Smooth muscle cell (in vitro differentiated cells): ENCODE measurements around the gene SUN5. TPM values are rescaled to one million over a fixed set of nuclear protein-coding genes. Genes with fewer than 3 reads are reported as not detected.
"Not testable (repeated sequence)": the region's sequence is repeated elsewhere in the genome, so short reads cannot be mapped to it uniquely, and the experiment has no call there.

Experiments used
- DNase-seq: peaks from one replicate; lab custom pipeline; 2025; ENCODE audit not compliant: unreplicated experiment; lab: John Stamatoyannopoulos, UW
- H2AFZ ChIP-seq: fragments of 200-600 bp; sonication (generic); 2 replicates; pipeline ENCODE4 v1.6.0; 2016; ENCODE audit warnings: antibody characterized with exemption, low read depth, mild to moderate bottlenecking
- H3F3A ChIP-seq: fragments of 200-600 bp; sonication (generic); 2 replicates; pipeline ENCODE4 v1.6.0; 2017; ENCODE audit warnings: antibody characterized with exemption, low read depth
- H3K27ac ChIP-seq: fragments of 200-600 bp; sonication (generic); 2 replicates; pipeline ENCODE4 v1.5.1; 2016; ENCODE audit warnings: low read depth, mild to moderate bottlenecking
- H3K27me3 ChIP-seq: fragments of 200-600 bp; sonication (generic); 2 replicates; pipeline ENCODE4 v1.6.1; 2016; ENCODE audit warnings: low read depth, mild to moderate bottlenecking
- H3K36me3 ChIP-seq: fragments of 200-600 bp; sonication (generic); 2 replicates; pipeline ENCODE4 v1.5.1; 2016; ENCODE audit warnings: low read depth
- H3K4me1 ChIP-seq: fragments of 200-600 bp; sonication (generic); 2 replicates; pipeline ENCODE4 v1.5.1; 2016; ENCODE audit warnings: low read depth
- H3K4me2 ChIP-seq: fragments of 200-600 bp; sonication (generic); 2 replicates; pipeline ENCODE4 v1.6.0; 2016; ENCODE audit warnings: mild to moderate bottlenecking
- H3K4me3 ChIP-seq: fragments of 200-600 bp; sonication (generic); 2 replicates; pipeline ENCODE4 v1.5.1; 2016; ENCODE audit warnings: mild to moderate bottlenecking
- H3K79me2 ChIP-seq: fragments of 200-600 bp; sonication (generic); 2 replicates; pipeline ENCODE4 v1.6.0; 2016; ENCODE audit warnings: low read depth, mild to moderate bottlenecking
- H3K9ac ChIP-seq: fragments of 200-600 bp; sonication (generic); 2 replicates; pipeline ENCODE4 v1.6.0; 2016; ENCODE audit warnings: low read depth
- H3K9me3 ChIP-seq: fragments of 200-600 bp; sonication (generic); replicated peaks from 2 replicates; pipeline ENCODE4 v1.5.1; 2016; ENCODE audit warnings: low read depth
- H4K20me1 ChIP-seq: fragments of 200-600 bp; sonication (generic); 2 replicates; pipeline ENCODE4 v1.6.0; 2016; ENCODE audit warnings: low read depth
- WGBS: methylation state at CpG from one replicate; pipeline ENCODE4 v1.1.7; 2016; ENCODE audit warnings: low lambda C conversion rate; 5-methylcytosine and 5-hydroxymethylcytosine counted together
- polyA plus RNA-seq: library from polyadenylated mRNA; unstranded; fragments of >200 nt; fragmentation: Nextera tagmentation; extraction: Ambion mirVana; gene quantifications from 2 replicates; pipeline ENCODE4 v1.2.1, GENCODE V29; 2016
- total RNA-seq: library from RNA; depleted of rRNA; stranded (reverse); fragments of >200 nt; gene quantifications from 2 replicates; pipeline ENCODE4 v1.2.3, GENCODE V29; 2014
- TF ChIP-seq, protein P1 (sequence below): fragments of 200-600 bp; sonication (generic); IDR thresholded peaks from 2 replicates; pipeline ENCODE4 v1.5.1; 2017; ENCODE audit warnings: borderline replicate concordance, mild to moderate bottlenecking, antibody characterized with exemption; ENCODE audit not compliant: insufficient read depth, poor library complexity, severe bottlenecking

Gene SUN5
- total and polyA plus RNA-seq, 2 experiments from 2014 or later = not detected

DNA sequence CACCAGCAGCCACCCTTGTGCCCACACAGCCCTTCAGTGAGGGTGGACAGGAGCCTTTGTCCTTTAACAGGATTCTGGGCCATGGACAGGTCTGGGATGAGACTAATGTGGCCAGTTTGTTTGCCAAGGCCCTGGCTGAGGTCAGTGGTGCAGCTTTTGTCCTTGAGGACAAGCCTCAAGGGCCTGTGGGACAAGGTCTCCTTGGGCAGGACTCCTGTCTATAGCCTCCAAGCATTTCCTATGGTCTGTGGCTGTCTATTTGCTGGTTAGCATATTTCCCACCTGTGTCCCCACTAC, 44.1 kb downstream of the SUN5 start:
- Histone ChIP-seq H3K4me1 (no peaks in the 10 kb centered on the region), H3K27me3 (no peaks in the 10 kb centered on the region), H4K20me1 (no peaks in the 10 kb centered on the region), H3K36me3 (peaks cover 5% of the 10 kb centered on the region), H3K27ac (no peak overlapping the region), H3K9me3 (peaks cover 8% of the 10 kb centered on the region), H2AFZ (no peak overlapping the region), H3K79me2 (no peaks in the 10 kb centered on the region), H3K9ac (no peak overlapping the region), H3K4me2 (no peak overlapping the region), H3F3A (no peaks in the 10 kb centered on the region), H3K4me3 (no peak overlapping the region)
- TF ChIP-seq, protein P1, sequence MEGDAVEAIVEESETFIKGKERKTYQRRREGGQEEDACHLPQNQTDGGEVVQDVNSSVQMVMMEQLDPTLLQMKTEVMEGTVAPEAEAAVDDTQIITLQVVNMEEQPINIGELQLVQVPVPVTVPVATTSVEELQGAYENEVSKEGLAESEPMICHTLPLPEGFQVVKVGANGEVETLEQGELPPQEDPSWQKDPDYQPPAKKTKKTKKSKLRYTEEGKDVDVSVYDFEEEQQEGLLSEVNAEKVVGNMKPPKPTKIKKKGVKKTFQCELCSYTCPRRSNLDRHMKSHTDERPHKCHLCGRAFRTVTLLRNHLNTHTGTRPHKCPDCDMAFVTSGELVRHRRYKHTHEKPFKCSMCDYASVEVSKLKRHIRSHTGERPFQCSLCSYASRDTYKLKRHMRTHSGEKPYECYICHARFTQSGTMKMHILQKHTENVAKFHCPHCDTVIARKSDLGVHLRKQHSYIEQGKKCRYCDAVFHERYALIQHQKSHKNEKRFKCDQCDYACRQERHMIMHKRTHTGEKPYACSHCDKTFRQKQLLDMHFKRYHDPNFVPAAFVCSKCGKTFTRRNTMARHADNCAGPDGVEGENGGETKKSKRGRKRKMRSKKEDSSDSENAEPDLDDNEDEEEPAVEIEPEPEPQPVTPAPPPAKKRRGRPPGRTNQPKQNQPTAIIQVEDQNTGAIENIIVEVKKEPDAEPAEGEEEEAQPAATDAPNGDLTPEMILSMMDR = no peak
- DNase-seq = no peak

DNA sequence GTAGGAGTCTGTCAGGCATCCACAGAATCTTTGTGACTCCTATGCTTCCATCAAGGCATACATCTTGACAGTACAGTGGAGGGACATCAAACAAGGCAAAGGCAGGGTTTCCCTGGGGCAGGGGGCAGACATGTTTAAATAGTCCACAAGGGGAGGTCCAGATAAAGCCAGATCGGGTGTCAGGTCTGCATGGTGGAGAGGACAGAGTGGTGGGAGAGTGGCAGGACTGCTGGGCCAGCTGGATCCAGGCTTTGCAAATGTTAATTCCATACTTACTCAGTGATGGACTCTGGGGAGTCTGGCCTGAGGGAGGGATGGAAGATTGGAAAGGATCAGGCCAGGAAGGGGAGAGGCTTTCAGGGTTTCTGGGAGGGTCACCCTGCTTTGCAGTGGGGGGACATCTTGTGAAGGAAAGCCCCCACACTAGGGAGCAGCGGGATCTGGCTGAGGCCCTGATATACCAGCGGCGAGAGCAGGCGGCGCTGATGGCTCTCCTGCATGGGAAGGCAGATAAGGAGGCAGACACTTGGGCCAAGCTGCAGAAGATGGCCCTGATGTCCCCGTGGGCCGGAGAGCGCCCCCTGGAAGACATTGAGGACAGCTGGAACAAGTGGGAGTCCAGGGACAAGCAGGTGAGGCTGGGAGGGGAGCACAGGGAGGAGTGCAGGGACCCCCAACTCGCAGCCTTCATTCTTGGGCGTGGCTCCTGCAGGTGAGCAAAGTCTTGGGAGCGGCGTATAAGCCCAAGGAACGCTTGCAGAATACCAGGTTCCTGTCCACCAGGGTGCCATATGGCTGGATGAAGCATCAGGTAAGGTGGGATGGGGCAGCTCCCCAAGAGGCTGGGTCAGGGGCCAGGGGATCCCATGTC, 44.6 kb downstream of the SUN5 start:
- Histone ChIP-seq H3F3A (no peaks in the 10 kb centered on the region), H3K36me3 (peaks cover 5% of the 10 kb centered on the region), H3K27me3 (no peaks in the 10 kb centered on the region), H3K4me2 (no peak overlapping the region), H3K79me2 (no peaks in the 10 kb centered on the region), H4K20me1 (no peaks in the 10 kb centered on the region), H3K9ac (no peak overlapping the region), H3K4me1 (no peaks in the 10 kb centered on the region), H3K27ac (no peak overlapping the region), H2AFZ (no peak overlapping the region), H3K4me3 (no peak overlapping the region), H3K9me3 (peaks cover 8% of the 10 kb centered on the region)
- TF ChIP-seq, protein P1 = no peak
- no peak for DNase-seq
- 93% methylated on average over 14 of the region's 14 CpGs for WGBS

DNA sequence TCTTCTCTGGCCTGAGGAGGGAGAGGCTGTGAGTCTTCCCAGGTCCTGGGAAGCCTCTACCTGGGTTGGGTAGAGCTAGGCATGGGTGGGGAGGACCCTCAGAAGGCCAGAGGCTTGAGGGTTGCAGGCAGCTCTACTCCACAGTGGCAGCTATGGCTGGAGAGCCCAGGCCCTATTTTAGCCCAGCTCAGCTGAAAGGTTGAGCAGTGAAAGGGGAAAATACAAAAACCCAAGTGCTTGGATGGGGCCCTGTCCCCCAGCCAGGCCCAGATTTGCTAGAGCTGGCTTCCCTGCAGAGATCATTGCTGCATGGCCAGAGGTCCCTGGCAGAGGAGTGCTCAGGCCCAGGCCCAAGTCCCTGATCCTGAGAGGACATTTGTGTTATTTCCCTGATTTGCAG, 45.7 kb downstream of the SUN5 start:
- no peaks in the 10 kb centered on the region for H3F3A ChIP-seq
- no peak overlapping the region for H3K27ac ChIP-seq
- H4K20me1 ChIP-seq = no peaks in the 10 kb centered on the region
- H3K4me3 ChIP-seq = no peak overlapping the region
- H3K79me2 ChIP-seq = no peaks in the 10 kb centered on the region
- H3K4me2 ChIP-seq = no peak overlapping the region
- H3K27me3 ChIP-seq = no peaks in the 10 kb centered on the region
- H3K4me1 ChIP-seq = no peaks in the 10 kb centered on the region
- H3K9ac ChIP-seq = no peak overlapping the region
- TF ChIP-seq, protein P1 = no peak
- peaks cover 11% of the 10 kb centered on the region for H3K9me3 ChIP-seq
- peaks cover 5% of the 10 kb centered on the region for H3K36me3 ChIP-seq
- DNase-seq = no peak
- no peak overlapping the region for H2AFZ ChIP-seq

DNA sequence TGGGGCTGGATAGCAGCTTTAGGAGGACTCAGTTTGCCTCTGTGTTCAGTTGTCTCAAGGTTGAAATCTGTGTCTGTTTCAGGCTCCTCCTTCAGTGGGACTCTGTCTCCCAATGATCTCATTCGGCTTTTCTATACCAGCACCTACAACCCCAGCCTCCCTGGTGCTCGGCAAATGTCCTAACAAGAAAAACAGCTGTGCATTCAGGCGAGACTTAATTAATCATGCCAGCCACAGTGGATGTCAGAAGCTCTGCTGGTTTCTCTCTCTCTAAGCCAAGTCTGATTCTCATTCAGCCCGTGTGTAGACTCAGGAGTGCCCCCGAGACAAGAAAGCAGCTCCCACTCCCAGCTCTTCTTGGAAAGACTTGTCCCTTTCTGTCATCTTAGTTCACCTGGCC, 46.8 kb downstream of the SUN5 start:
- 92% methylated on average over 5 of the region's 5 CpGs for WGBS
- no peaks in the 10 kb centered on the region for H3K4me1 ChIP-seq
- H3K4me3 ChIP-seq = no peak overlapping the region
- no peaks in the 10 kb centered on the region for H3K79me2 ChIP-seq
- H3K27me3 ChIP-seq = no peaks in the 10 kb centered on the region
- H3K27ac ChIP-seq = no peak overlapping the region
- TF ChIP-seq, protein P1 = no peak
- no peak overlapping the region for H3K9ac ChIP-seq
- H2AFZ ChIP-seq = no peak overlapping the region
- H4K20me1 ChIP-seq = no peaks in the 10 kb centered on the region
- H3K4me2 ChIP-seq = no peak overlapping the region
- peaks cover 5% of the 10 kb centered on the region for H3K36me3 ChIP-seq
- H3K9me3 ChIP-seq = peaks cover 11% of the 10 kb centered on the region
- no peaks in the 10 kb centered on the region for H3F3A ChIP-seq
- no peak for DNase-seq

DNA sequence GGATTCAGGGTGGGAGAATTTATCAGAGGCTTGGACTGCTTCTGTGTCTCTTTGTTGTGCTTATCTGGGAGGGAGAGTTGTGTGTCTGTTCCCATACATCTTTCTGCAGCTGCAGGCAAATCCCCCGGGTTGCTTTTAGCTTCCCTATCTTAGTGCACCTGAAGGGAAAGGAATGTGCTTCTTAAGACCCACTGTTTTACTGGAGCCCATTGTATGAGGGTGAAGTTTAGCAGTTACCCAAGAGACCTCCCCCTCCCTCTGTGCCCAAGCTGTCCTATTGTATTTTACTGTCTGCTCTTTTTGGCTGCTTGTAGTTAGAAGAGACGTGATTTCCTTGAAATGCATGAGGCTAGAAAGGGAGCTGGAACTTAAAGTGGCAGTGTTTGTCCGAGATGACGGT, 53.7 kb downstream of the SUN5 start:
- WGBS = 23% methylated on average over 4 of the region's 4 CpGs
- H3K27me3 ChIP-seq = peaks cover 14% of the 10 kb centered on the region
- not testable (repeated sequence) for DNase-seq

More for the DNA sequence above, 53.7 kb downstream of the SUN5 start:
- H3K9ac ChIP-seq, H2AFZ ChIP-seq, H3F3A ChIP-seq, H4K20me1 ChIP-seq, H3K4me2 ChIP-seq, H3K9me3 ChIP-seq, H3K27ac ChIP-seq, H3K36me3 ChIP-seq, H3K4me3 ChIP-seq, H3K4me1 ChIP-seq, H3K79me2 ChIP-seq: not testable (repeated sequence)
